CD1c-positive myeloid dendritic cell (primary cell): ENCODE measurements around the gene ARPIN.
"Not testable (repeated sequence)": the region's sequence is repeated elsewhere in the genome, so short reads cannot be mapped to it uniquely, and the experiment has no call there.

Source experiments
- DNase-seq: peaks from one replicate; pipeline ENCODE4 v3.0.0-alpha.2; 2016; ENCODE audit errors: extremely low spot score

The ARPIN gene

DNA sequence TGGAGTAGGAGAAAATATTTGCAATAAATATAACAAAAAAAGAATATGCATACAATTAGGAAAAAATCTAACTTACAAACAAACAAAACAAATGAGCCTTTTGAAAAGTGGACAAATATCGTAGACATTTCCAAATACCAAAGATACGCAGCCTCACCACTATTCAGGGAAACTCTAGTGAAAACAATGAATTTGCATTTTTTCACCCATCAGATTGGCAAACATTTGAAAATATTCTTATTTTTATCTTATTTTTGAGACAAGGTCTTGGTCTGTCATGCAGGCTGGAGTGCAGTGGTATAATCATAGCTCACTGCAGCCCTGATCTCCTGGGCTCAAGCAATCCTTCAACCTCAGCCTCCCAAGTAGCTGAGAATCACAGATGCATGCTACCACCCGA lies 34.4 kb downstream of the ARPIN start:
- DNase-seq = no peak

DNA sequence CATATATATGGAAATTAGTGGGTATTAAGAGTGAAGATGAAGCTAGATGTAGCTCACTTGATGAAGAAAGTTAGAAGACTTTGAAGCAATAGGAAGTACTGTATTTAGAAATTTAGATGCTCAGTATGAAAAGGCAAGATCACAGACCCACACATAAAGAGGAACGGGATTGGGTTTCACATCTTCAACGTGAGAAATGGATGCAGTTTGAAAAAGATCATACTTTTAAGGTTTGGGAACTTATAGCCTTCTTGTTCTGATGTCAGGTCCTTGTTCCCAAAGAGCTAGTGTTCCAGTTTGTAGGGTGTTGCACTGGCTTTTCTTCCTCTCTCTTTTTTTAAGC lies 35.7 kb downstream of the ARPIN start:
- peak; percentile 69 for DNase-seq

DNA sequence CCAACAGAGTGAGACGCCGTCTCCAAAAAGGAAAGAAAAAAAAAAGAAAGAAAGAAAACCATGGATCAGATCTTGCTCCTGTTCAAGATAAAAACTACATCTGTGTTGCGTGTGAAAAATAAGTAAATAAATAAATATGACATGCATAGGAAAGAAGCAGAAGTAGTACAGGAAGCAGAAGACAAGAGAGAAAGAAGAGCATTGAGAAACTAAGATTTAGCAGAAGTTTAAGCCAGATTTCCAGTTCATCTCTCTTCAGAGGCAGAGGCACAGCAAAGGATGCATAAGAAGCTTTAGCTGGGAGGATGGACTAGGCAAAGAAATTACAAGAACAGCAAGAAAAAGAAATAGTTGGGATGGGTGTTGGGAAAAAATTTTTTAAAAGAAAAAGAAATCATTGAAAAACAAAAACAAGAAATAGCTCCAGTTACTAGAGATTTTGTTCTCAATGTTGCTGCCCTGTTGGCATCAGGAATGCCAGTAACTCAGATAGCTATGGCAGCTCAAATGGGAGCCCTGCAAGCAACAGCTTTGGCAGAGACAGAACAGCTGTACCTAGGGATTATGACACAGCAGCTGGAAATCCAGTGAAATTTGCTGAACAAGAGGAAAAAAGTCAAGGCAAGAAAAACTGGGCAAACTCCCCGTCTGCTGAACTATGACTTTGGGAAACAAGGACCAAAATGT lies 36.2 kb downstream of the ARPIN start:
- DNase-seq = peak; percentile 57

DNA sequence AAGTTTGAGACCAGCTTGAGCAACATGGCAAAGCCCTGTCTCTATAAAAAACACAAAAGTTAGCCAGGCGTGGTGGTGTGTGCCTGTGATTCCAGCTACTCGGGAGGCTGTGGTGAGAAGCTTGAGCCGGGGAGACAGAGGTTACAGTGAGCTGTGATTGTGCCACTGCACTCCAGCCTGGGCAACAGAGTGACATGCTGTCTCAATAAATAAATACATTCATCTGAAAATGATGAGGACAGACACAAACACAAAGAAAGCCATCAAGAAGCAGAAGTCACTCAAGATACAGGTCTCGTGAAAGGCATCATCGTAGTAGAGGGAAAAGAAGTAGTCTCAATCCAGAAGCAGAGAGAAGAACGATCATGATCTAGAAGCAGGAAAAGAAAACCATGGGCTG lies 37.0 kb downstream of the ARPIN start:
- peak; percentile 29 for DNase-seq

DNA sequence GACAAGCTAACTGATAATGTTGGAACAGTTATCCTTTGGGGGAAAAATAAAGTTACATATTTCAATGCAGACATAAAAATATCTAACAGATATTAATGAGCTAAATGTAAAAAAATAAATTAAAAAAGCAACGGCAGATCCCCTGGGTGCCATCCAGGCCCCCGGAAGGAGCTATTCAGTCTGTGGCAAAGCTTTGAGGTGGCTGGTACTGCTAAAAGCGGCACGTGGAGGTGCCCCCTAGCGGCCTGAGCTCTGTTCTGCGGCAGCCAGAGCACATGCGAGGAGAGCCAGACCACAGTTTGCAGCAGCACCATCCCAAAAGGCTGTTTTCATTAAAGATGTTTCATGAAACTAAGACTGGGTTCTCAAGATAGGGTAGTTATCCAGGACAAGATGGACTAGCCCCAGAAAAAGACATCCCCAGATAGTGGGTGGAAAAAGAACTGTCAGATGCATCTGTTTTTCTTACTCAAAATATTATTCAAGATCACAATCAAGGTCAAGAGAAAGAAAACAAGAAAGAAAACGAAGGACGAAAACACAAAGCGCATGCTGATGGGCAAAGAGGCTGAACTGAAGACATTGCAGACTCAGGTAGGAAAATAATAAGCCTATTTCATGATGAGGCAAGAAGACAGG lies 37.7 kb downstream of the ARPIN start:
- peak; percentile 87 for DNase-seq

DNA sequence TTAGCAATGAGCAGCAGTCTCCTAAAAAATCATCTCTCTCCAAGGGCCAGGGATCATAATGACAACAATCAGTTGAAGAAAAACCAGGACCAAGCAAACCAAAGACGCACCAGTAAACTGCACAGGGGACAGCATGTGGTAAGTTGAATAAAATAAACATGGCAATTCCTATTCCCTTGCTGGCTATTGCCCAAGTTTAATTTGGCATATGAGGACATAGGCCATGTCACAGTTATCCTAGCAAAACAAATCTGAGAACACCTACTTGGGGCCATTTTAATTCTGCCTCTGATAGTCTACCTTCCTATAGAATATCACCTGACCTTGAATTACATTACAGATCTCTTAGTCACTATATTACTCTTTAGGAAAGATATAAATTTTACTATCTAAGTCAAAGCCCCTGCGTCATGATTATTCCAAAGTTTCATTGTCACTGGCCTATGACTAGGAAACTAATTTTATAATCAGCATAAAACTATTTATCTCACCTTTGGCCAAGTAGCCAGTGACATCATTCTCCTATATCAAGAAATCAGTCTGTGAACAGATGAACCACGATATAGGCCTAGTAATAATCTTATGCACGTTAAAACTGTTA lies 42.0 kb downstream of the ARPIN start:
- no peak for DNase-seq

DNA sequence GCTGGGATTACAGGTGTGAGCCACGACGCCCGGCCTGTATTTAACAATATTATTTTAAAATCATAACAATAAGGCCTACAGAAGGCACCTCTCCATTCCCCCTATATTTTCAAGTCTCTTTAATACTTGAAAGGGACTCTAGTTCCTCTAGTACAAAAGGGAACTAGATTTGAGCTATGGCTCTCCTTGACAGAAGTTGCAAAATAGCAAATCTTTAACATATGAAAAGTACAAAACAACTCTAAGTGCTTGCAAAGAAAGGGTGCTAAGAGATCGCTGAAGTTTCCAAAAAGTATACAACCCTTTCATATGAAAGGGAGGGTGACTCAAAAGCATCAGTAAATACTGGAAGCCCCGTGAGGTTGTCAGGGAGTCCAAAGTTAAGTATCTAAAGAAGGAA lies 42.7 kb downstream of the ARPIN start:
- DNase-seq = peak; percentile 49

DNA sequence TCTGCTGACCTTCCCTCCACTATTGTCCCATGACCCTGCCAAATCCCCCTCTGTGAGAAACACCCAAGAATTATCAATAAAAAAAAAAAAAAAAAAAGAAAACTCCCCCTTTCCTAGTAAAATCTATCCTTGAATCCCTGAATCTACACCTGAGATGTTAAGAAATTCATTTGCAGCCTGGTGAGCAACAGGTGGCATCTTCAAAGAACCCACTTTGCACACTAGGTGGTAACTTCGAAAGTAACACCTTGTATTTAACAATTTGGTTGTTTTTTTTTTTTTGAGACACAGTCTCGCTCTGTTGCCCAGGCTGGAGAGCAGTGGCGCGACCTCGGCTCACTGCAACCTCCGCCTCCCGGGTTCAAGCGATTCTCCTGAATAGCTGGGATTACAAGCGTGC lies 43.3 kb downstream of the ARPIN start:
- DNase-seq = not testable (repeated sequence)

DNA sequence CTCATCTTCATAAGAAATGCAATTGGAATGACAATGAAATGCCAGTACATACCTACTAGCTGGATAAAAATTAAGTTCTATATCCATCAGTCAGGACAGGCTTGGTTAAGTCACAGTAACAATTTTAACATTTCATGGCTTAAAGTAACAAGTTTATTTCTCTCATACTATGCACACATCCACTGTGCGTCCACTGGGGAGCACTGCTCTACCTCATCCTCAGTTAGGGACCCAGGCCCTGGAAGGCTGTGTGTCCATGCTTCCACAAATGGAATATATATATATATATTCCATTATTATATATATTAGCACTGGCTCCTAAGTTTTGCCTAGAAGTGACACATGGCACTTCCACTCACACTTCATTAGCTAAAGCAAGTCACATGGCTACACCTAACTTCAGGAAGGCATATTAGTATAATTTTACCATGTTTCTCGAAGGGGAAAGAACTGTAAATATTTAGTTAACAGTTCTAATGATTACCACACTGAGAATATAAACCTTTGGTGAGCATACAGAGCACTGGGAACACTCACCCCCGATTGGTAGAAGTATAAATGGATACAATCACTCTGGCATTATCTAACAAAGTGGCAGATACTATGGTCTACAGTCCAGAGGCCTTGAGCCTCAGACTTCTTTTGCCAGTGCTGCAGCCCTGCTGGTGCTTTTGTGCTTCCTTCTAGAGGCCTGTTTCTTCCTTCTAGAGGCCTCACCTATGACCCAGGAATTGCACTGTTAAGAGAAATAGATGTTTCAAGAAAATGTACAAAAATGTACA lies 47.6 kb downstream of the ARPIN start:
- no peak for DNase-seq

DNA sequence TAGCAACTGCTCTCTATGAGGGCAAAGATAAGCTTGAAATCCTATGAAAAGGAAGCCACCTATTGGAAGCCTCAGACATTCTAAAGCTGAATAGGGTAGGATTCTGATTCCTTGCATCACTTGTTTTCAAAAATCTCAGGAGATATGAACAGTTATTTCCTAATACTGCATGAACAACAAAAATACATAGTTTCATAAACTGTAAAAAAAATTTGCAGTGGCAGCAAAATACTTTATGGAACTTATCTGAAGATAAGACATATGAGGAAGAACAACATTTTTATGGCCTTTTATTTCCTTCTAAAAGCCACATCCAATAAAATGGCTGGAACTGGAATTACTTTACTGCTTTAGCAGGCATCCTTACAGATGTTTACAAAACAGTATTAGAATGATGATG lies 48.8 kb downstream of the ARPIN start:
- DNase-seq = no peak

DNA sequence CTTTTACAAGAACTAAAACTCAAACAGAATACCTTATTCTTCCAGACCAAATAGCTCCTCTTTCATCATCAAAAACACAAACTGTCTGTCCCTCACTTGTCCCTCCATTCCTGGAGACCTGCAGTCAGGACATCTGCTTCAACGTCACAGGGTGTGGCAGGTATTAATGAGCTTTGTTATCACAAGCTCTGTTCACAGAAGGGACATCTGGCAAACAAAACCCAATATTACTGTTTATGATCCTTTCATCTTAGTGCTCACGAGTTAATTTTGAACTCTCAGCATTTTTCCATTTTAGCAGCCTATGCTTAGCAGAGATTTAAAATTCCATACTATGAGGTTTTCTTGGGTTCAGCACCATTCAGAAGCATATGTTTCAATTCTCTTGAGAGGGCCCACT lies 51.9 kb downstream of the ARPIN start:
- no peak for DNase-seq

DNA sequence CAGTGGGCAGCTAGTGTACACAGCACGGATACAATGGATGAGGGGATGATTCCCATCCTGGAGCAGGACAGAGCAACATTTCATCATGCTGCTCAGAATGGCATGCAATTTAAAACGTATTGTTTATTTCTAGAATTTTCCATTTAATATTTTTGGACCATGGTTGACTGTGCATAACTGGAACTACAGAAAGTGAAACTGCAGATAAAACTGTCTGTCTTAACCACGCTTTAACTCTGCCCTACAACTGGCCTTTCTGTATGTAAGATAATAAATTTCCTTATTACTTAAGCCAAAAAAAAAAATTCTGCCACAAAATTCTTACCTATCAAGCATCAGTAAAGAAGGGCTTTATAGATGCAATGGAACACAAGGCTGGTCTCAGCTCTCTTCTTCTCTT lies 52.3 kb downstream of the ARPIN start:
- no peak for DNase-seq

DNA sequence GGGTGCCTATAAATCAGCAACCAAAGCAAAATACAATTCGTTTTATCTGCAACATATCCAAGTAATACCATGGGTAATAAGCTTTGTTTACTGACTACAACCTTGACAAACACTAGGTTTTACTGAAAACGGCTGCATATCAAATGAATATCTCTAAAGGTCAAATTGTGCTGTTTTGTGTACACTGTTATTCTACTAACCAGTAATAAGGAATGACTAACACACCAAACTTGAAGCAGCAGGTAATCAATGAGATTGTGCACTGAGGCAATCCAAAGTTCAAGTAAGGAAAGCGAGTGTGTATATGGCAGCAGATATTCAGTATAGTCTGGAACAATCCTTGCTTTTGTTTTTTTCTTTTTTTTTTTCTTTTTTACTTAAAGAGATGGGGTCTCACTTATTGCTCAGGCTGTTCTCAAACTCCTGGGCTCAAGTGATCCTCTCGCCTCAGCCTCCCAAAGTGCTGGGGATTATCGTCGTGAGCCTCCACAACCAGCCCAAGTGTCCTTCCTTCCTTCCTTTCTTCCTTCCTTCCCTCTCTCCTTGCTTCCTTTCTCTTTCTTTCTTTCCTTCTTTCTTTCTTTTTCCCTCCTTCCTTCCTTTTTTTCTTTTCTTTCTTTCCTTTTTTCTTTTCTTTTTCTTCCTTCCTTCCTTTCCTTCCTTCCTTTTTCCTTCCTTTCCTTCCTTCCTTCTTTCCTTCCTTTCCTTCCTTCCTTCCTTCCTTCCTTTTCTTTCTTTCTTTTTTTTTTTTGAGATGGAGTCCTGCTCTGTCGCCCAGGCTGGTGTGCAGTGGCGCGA lies 53.9 kb downstream of the ARPIN start:
- DNase-seq = no peak

DNA sequence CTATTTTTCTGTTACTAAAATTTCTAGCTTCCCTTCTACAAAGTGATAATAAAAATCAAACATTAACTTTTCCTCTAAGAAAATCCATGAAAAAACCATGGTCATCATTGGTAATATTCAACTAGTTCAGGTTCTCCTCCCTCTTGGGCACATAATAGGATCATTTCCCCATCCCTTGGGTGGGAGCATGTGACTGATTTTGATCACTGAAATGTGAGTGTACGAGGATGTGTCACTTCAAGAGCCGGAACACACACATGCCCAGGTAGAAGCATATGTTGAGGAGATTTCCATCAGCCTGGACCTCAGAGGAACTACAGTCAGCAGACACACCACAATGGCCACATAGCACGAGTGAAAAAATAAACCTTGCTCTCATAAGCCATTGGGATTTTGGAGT lies 55.1 kb downstream of the ARPIN start:
- no peak for DNase-seq

DNA sequence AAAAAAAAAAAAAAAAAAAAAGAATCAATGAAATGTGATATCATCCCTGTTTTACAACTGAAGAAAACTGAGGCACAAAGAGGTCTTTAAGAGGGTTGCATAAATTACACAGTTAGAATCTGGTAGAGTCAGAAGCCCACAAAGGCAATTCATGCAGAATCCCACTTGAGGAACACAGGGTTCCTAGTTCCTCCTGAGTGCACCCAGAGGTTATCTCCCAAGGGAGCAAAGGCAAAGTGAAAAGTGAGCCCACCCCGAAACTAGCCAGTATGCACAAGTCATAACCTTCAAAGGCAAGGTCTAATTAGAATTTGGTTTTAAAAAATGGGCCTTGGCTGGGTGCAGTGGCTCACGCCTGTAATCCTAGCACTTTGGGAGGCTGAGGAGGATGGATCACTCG lies 56.8 kb downstream of the ARPIN start:
- DNase-seq = no peak

DNA sequence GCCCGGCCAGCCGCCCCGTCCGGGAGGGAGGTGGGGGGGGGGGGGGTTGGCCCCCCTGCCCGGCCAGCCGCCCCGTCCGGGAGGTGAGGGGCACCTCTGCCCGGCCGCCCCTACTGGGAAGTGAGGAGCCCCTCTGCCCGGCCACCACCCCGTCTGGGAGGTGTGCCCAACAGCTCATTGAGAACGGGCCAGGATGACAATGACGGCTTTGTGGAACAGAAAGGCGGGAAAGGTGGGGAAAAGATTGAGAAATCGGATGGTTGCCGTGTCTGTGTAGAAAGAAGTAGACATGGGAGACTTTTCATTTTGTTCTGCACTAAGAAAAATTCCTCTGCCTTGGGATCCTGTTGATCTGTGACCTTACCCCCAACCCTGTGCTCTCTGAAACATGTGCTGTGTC lies 57.9 kb downstream of the ARPIN start:
- DNase-seq = not testable (repeated sequence)

DNA sequence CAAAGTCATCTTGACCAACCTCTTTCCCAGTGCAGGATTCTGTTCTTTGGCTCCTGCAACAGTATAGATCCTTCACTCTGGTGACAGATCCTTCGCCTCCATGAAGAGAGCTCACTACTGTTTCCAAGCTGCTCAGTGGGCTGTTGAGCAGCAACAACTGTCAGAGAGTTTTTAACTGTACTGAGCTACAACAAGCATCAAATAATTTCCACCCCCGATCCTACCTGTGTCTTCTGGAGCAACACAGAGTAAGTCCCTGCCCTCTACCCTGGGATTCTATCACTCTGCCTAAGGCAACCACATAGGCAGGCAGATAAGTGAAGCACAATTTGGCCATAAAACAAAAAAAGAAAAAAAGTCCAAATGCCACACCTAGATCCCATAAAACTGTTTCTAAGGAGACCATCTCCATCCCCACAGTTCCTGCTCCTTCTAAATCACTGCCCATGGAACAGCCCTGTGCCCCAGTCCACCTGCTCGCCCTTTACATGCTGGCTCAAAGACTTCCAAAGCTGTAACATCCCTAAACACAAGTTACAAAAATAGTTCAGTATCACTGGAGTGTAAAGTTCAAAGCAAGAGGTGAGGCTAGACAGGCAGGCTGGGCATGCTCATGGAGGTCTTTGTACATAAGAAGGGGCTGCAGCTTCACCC lies 60.3 kb downstream of the ARPIN start:
- DNase-seq = no peak

DNA sequence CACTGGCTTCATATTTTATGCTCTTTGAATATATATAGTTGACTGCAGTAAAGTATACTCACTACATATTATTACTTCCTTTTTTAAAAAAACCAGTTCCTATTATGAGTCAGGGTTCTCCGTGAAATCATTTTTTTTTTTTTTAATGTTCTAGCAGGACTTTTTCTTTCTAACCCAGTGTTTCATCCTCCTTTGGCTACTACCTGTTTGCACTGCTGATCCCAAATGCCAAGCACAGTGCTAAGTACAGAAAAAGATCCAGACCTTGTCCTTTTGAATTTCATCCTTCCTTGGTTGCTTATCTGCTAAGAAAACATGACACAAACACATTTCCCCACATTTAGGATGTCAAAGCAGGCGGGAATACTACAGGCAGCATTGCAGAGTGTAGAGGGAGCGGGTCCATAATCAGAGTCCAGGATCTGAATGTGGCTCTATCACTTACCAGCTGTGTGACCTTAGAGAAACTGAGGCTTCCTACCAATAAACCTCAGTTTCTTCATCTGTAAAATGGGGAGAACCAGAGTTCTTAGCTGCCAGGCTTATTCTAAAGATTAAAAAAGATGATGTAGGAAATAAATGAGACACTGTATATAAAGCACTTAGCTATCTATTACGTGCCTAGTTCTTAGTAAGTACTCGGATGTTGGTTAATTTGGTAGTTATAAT lies 60.9 kb downstream of the ARPIN start:
- DNase-seq = peak; percentile 82

DNA sequence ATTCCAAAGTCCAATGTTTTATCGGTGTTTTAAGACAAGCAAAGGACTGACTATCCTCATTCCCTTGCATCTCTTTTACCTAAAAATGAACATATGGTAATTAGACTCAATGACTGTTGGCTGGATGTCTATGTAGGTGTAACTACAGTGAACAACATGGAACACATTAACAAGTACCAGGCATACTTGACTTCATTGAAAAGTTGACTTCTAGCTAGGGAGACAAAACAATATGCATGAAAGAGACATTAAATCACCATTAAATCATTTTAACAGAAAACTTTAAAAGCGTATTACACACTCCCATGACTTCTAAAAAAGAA lies 63.8 kb downstream of the ARPIN start:
- no peak for DNase-seq

DNA sequence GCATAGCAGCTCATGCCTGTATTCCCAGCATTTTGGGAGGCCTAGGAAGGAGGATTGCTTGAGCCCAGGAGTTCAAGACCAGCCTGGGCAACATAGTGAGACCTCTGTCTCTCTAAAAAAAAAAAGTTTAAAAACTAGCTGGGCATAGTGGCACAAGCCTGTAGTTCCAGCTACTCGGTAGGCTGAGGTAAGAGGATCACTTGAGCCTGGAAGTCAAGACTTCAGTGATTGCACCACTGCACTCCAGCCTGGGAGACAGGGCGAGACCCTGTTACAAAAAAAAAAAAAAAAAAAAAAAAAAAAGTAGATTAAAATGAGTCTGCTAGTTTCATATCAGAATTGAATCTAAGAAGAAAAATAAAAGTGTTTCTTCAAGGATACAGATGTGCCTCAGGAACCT lies 65.7 kb downstream of the ARPIN start:
- peak; percentile 5 for DNase-seq

DNA sequence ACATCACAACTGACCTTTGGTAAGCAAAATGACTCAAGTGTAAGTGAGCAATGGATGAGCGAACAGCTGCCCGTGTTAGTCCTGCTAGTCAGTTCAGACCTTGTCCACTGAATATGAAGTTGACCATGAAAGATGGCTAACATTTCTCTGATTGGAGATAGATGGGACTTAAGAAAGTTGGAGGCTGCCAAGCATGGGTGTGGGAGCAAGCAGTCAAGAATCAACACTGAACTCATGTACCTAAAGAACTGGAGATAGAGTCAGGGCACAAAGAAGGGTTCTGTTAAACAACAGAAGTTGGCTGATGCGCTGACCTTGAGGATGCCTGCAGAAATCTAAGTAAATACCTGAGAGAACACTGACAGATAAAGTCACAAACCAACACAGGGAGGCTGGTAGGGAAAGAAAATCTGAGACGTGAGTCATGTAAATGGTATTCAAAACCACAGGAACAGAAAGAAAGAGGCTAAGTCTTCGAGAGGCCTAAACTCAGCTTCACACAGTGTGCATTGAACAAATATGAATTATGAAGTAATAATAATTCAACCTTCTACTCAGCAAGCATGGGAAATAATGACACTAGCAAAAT lies 67.4 kb downstream of the ARPIN start:
- DNase-seq = peak; percentile 15
